Ascending aorta (tissue), 2 donors: Measurements from ENCODE around the gene SNCAIP. TPM values are rescaled to one million over a fixed set of nuclear protein-coding genes. Genes with fewer than 3 reads are reported as not detected.

Experiments
- DNase-seq, 2 donors: peaks; one replicate each; pipeline ENCODE4 v3.0.0-alpha.2; 2019; ENCODE audit warnings: low spot score in 2 of 2
- H3K27ac ChIP-seq, 2 donors: fragments of 200-600 bp; sonication (generic); one replicate each; pipeline ENCODE4 v1.5.1; 2016 to 2017; ENCODE audit warnings: mild to moderate bottlenecking in 1 of 2
- H3K27me3 ChIP-seq: fragments of 200-600 bp; sonication (generic); one replicate; pipeline ENCODE4 v1.5.1; 2017
- H3K36me3 ChIP-seq, 2 donors: fragments of 200-600 bp; sonication (generic); one replicate each; pipeline ENCODE4 v1.5.1; 2016
- H3K4me1 ChIP-seq, 2 donors: fragments of 200-600 bp; sonication (generic); one replicate each; pipeline ENCODE4 v1.5.1; 2016 to 2017; ENCODE audit warnings: mild to moderate bottlenecking in 1 of 2
- H3K4me3 ChIP-seq, 2 donors: fragments of 200-600 bp; sonication (generic); one replicate each; pipeline ENCODE4 v1.5.1; 2016 to 2017; ENCODE audit warnings: mild to moderate bottlenecking in 1 of 2
- H3K9me3 ChIP-seq, 2 donors: fragments of 200-600 bp; sonication (generic); one replicate each; pipeline ENCODE4 v1.5.1; 2016
- CTCF ChIP-seq, 3 experiments: fragments of 200-600 bp in 2 of 3; fragments of 450-650 bp in 1 of 3; sonication (generic) in 2 of 3; IDR thresholded peaks; one replicate each; pipeline ENCODE4 v1.5.1; 2016 to 2019; ENCODE audit warnings: antibody characterized with exemption in 3 of 3, mild to moderate bottlenecking in 1 of 3, moderate library complexity in 1 of 3
- intact Hi-C: fragments of 100-400 bp; cut with DNase I; formaldehyde crosslinking; loops from one replicate; pipeline ENCODE4 v1.15.1; 2023
- total RNA-seq: library from RNA; depleted of rRNA; stranded (reverse); fragments of >200 nt; gene quantifications from one replicate; pipeline ENCODE4 v1.1.0, GENCODE V29; 2016

SNCAIP gene
- total RNA-seq, 1 donor from 2014 or later: 2.9 TPM

- H3K9me3 ChIP-seq: no peaks in the 10 kb centered on the region
- no peak overlapping the region for H3K4me3 ChIP-seq
- no peaks in the 10 kb centered on the region for H3K27me3 ChIP-seq
- TF ChIP-seq CTCF (IDR thresholded peaks at IDR 0.05): no peak
- H3K36me3 ChIP-seq: no peaks in the 10 kb centered on the region
- no peaks in the 10 kb centered on the region for H3K4me1 ChIP-seq
- intact Hi-C loops: no loop called here
- no peak overlapping the region for H3K27ac ChIP-seq
- no peak for DNase-seq
Measured at GRCh38 chr5:122412966-122413365, 100.9 kb downstream of the SNCAIP start.

GRCh38 chr5:122413722-122414121 is 101.7 kb downstream of the SNCAIP start:
- no peak overlapping the region for H3K27ac ChIP-seq

GRCh38 chr5:122415030-122415800 is 103.2 kb downstream of the SNCAIP start:
- Histone ChIP-seq H3K4me1 (no peaks in the 10 kb centered on the region), H3K9me3 (no peaks in the 10 kb centered on the region), H3K36me3 (no peaks in the 10 kb centered on the region), H3K27ac (no peak overlapping the region), H3K27me3 (no peaks in the 10 kb centered on the region), H3K4me3 (no peak overlapping the region)
- DNase-seq: peak in 1 of 2 donors; percentile 71
- intact Hi-C loops: loop anchor here (1.0 kb wide), 1 partner anchor 222 kb away; no protein-coding TSS in a partner anchor
- peak; percentile 54 to 76 (median 64) for TF ChIP-seq CTCF (IDR thresholded peaks at IDR 0.05)

More at GRCh38 chr5:122413722-122414121, 101.7 kb downstream of the SNCAIP start:
- DNase-seq: no peak
- no peak for TF ChIP-seq CTCF (IDR thresholded peaks at IDR 0.05)
- Histone ChIP-seq H3K9me3 (no peaks in the 10 kb centered on the region), H3K4me1 (no peaks in the 10 kb centered on the region), H3K4me3 (no peak overlapping the region), H3K27me3 (no peaks in the 10 kb centered on the region), H3K36me3 (no peaks in the 10 kb centered on the region)
- intact Hi-C loops: no loop called here

GRCh38 chr5:122415801-122416120 is 103.7 kb downstream of the SNCAIP start:
- H3K4me1 ChIP-seq: no peaks in the 10 kb centered on the region
- no peaks in the 10 kb centered on the region for H3K36me3 ChIP-seq
- no peak for TF ChIP-seq CTCF (IDR thresholded peaks at IDR 0.05)
- intact Hi-C loops: loop anchor here (1.0 kb wide), 1 partner anchor 222 kb away; no protein-coding TSS in a partner anchor
- no peak overlapping the region for H3K4me3 ChIP-seq
- no peak overlapping the region for H3K27ac ChIP-seq
- H3K9me3 ChIP-seq: no peaks in the 10 kb centered on the region
- DNase-seq: no peak
- H3K27me3 ChIP-seq: no peaks in the 10 kb centered on the region

- TF ChIP-seq CTCF (IDR thresholded peaks at IDR 0.05): no peak
Measured at GRCh38 chr5:122419142-122419894, 107.3 kb downstream of the SNCAIP start.

More at GRCh38 chr5:122419142-122419894, 107.3 kb downstream of the SNCAIP start:
- no peaks in the 10 kb centered on the region for H3K4me1 ChIP-seq
- intact Hi-C loops: no loop called here
- H3K4me3 ChIP-seq: no peak overlapping the region
- no peak overlapping the region for H3K27ac ChIP-seq
- DNase-seq: no peak
- H3K27me3 ChIP-seq: no peaks in the 10 kb centered on the region
- peaks cover 0 to 5% of the 10 kb centered on the region in 2 donors for H3K36me3 ChIP-seq
- no peaks in the 10 kb centered on the region for H3K9me3 ChIP-seq
